Measurements from ENCODE around the gene CABP7.
A peak's percentile ranks its signal among the peaks of the same experiment; 100 is the strongest.
"Not testable (repeated sequence)": the region's sequence is repeated elsewhere in the genome, so short reads cannot be mapped to it uniquely, and the experiment has no call there.

The CABP7 gene

GRCh38 chr22:29750029-29750428 lies 30.2 kb downstream of the CABP7 start:
- DNase-seq: no peak

GRCh38 chr22:29750559-29751538 lies 31.0 kb downstream of the CABP7 start:
- peak; percentile 63 for DNase-seq

GRCh38 chr22:29751669-29752068 lies 31.9 kb downstream of the CABP7 start:
- no peak for DNase-seq

- DNase-seq: no peak
Observed at GRCh38 chr22:29753808-29754657, 34.2 kb downstream of the CABP7 start.

GRCh38 chr22:29754658-29755395 lies 35.0 kb downstream of the CABP7 start:
- not testable (repeated sequence) for DNase-seq

- DNase-seq: no peak
Observed at GRCh38 chr22:29755889-29756288, 36.1 kb downstream of the CABP7 start.

- DNase-seq: no peak
Observed at GRCh38 chr22:29756341-29756740, 36.5 kb downstream of the CABP7 start.

GRCh38 chr22:29757096-29757495 lies 37.3 kb downstream of the CABP7 start:
- no peak for DNase-seq

- DNase-seq: no peak
Observed at GRCh38 chr22:29758068-29758622, 38.3 kb downstream of the CABP7 start.

- no peak for DNase-seq
Observed at GRCh38 chr22:29758959-29759358, 39.2 kb downstream of the CABP7 start.

- DNase-seq: no peak
Observed at GRCh38 chr22:29762263-29762662, 42.5 kb downstream of the CABP7 start.

GRCh38 chr22:29765905-29766631 lies 46.3 kb downstream of the CABP7 start:
- peak; percentile 22 for DNase-seq

- peak; percentile 98 for DNase-seq
Observed at GRCh38 chr22:29766632-29767170, 46.9 kb downstream of the CABP7 start, which contains the start of gene ZMAT5. Gene ZMAT5 (minus strand): TSS chr22:29767007. CDS start chr22:29748544, 18,463 bp downstream.

- peak; percentile 95 for DNase-seq
Observed at GRCh38 chr22:29767171-29768051, 47.6 kb downstream of the CABP7 start, which contains the start of gene UQCR10. Gene UQCR10 (plus strand): TSS chr22:29767369. CDS start chr22:29767399, 30 bp downstream.

GRCh38 chr22:29768052-29768693 lies 48.4 kb downstream of the CABP7 start:
- DNase-seq: peak; percentile 8

- no peak for DNase-seq
Observed at GRCh38 chr22:29769723-29770321, 50.0 kb downstream of the CABP7 start.

GRCh38 chr22:29772170-29772641 lies 52.4 kb downstream of the CABP7 start:
- no peak for DNase-seq

- no peak for DNase-seq
Observed at GRCh38 chr22:29773233-29773632, 53.4 kb downstream of the CABP7 start.

- DNase-seq: no peak
Observed at GRCh38 chr22:29780220-29780619, 60.4 kb downstream of the CABP7 start.

Measured in activated CD4-positive, alpha-beta T cell treated with anti-CD3 and anti-CD28 coated beads, Interleukin-10, Interleukin-2, amounts not matched to agents 100 ng/mL and 50 ng/mL, durations not matched to agents 16 hours and 8 hours (primary cell).